Mucosa of descending colon (tissue), 3 donors: Measurements from ENCODE around the gene GRK7. TPM values are rescaled to one million over a fixed set of nuclear protein-coding genes. Genes with fewer than 3 reads are reported as not detected.

Experiments used
- ATAC-seq: fragments of 200-7000 bp; cut with Tn5 transposase; one replicate; pipeline ENCODE4 v1.9.1; 2020; ENCODE audit warnings: mild to moderate bottlenecking, moderate library complexity
- DNase-seq, 3 donors: peaks; one replicate each; pipeline ENCODE4 v3.0.0-alpha.2; 2020
- H3K36me3 ChIP-seq: fragments of 200-600 bp; one replicate; pipeline ENCODE4 v1.8.0; 2021; ENCODE audit warnings: low read depth, mild to moderate bottlenecking
- H3K4me1 ChIP-seq: fragments of 200-600 bp; one replicate; pipeline ENCODE4 v1.8.0; 2021; ENCODE audit warnings: low read depth, mild to moderate bottlenecking
- H3K4me3 ChIP-seq: fragments of 200-600 bp; one replicate; pipeline ENCODE4 v1.8.0; 2021; ENCODE audit warnings: mild to moderate bottlenecking
- H3K9me3 ChIP-seq: fragments of 200-600 bp; one replicate; pipeline ENCODE4 v1.8.0; 2021; ENCODE audit warnings: mild to moderate bottlenecking
- intact Hi-C, 2 donors: fragments of 100-400 bp; cut with DNase I in 1 of 2; cut with micrococcal nuclease in 1 of 2; formaldehyde crosslinking; loops; one replicate each; pipeline versions ENCODE4 v1.11.0 to v1.11.1; 2022; cut with DNase I, micrococcal nuclease
- total RNA-seq, 3 donors: library from RNA; stranded (reverse); fragmentation: NEBNext Ultra II Directional in 2 of 3; extraction: Animal tissue kit (Norgen Biotek cat#: 25700) in 2 of 3; gene quantifications; one replicate each; pipeline versions ENCODE4 v1.2.1 to v1.2.4, GENCODE V29; 2021 to 2023
- TF ChIP-seq, protein P1 (sequence below): fragments of 200-600 bp; IDR thresholded peaks from one replicate; pipeline ENCODE4 v1.8.0; 2022; ENCODE audit warnings: antibody characterized with exemption, mild to moderate bottlenecking
- donor health status: DM: no; HTN: no; CAD: no; lungs with moderate emphysema.
- donor health status: DM: no; HTN: no; CAD: no.
- donor health status: DM: no; HTN: yes; CAD: no.

The GRK7 gene
- total RNA-seq, 3 donors from 2014 or later, result not detected

DNA sequence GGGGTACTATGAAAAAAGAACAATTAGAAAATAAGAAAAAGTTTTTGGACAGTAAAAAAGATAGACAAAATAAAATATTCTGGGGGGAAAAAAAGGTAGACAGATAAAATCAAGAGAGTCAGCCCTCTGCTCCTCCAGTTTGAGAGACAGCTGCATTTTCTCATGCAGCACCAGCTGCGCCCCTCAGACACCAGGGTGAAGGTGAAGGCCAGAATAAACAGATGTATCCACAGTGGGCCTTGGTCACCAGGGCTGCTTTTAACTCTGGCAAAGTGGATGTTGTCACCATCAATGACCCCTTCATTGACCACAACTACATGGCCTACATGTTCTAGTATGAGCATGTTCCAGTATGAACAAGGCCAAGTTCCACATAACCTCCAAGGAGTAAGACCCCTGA, 39.0 kb upstream of the GRK7 start:
- no peaks in the 10 kb centered on the region for H3K36me3 ChIP-seq
- DNase-seq (no peak), ATAC-seq (no peak)
- no peaks in the 10 kb centered on the region for H3K4me1 ChIP-seq
- no peak overlapping the region for H3K4me3 ChIP-seq
- TF ChIP-seq, protein P1, sequence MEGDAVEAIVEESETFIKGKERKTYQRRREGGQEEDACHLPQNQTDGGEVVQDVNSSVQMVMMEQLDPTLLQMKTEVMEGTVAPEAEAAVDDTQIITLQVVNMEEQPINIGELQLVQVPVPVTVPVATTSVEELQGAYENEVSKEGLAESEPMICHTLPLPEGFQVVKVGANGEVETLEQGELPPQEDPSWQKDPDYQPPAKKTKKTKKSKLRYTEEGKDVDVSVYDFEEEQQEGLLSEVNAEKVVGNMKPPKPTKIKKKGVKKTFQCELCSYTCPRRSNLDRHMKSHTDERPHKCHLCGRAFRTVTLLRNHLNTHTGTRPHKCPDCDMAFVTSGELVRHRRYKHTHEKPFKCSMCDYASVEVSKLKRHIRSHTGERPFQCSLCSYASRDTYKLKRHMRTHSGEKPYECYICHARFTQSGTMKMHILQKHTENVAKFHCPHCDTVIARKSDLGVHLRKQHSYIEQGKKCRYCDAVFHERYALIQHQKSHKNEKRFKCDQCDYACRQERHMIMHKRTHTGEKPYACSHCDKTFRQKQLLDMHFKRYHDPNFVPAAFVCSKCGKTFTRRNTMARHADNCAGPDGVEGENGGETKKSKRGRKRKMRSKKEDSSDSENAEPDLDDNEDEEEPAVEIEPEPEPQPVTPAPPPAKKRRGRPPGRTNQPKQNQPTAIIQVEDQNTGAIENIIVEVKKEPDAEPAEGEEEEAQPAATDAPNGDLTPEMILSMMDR, result no peak
- H3K9me3 ChIP-seq, result no peaks in the 10 kb centered on the region
- intact Hi-C loops, result no loop called here

DNA sequence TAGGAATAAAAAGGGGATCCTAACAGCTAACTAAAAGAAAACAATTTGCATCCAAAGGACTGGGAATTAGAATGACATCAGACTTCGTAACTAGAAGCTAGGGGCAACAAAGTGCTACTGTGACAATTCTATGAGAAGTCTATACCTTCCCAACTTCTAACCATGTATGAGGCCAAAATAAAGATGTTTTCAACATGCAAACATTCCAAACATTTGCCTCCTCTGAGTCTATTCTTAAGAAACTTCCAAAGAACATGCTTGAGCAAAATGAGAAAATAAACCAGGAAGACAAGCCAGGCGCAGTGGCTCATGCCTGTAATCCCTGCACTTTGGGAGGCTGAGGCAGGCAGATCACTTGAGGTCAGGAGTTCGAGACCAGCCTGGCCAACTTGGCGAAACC, 38.2 kb upstream of the GRK7 start:
- ATAC-seq, result no peak
- H3K36me3 ChIP-seq, result no peaks in the 10 kb centered on the region
- intact Hi-C loops, result no loop called here
- H3K4me3 ChIP-seq, result no peak overlapping the region
- TF ChIP-seq, protein P1, result no peak
- DNase-seq, result no peak
- no peaks in the 10 kb centered on the region for H3K4me1 ChIP-seq
- H3K9me3 ChIP-seq, result no peaks in the 10 kb centered on the region

DNA sequence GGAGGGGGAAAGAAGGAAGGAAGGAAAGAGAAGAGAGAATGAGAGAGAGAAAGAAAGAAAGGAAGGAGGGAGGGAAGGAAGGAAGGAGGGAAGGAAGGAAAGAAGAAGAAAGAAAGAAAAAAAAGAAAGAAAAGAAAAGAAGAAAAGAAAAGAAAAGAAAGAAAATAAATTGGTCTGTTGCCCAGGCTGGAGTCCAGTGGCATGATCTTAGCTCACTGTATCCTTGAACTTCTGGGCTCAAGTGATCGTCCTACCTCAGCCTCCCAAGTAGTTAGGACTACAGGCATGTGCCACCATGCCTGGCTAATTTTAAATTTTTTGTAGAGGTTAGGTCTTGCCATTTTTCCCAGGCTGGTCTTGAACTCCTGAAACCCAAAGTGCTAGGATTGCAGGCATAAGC, 36.7 kb upstream of the GRK7 start:
- ATAC-seq (no peak), DNase-seq (no peak)
- Histone ChIP-seq H3K4me1 (no peaks in the 10 kb centered on the region), H3K36me3 (no peaks in the 10 kb centered on the region), H3K9me3 (no peaks in the 10 kb centered on the region), H3K4me3 (no peak overlapping the region)
- intact Hi-C loops, result no loop called here
- TF ChIP-seq, protein P1, result no peak

DNA sequence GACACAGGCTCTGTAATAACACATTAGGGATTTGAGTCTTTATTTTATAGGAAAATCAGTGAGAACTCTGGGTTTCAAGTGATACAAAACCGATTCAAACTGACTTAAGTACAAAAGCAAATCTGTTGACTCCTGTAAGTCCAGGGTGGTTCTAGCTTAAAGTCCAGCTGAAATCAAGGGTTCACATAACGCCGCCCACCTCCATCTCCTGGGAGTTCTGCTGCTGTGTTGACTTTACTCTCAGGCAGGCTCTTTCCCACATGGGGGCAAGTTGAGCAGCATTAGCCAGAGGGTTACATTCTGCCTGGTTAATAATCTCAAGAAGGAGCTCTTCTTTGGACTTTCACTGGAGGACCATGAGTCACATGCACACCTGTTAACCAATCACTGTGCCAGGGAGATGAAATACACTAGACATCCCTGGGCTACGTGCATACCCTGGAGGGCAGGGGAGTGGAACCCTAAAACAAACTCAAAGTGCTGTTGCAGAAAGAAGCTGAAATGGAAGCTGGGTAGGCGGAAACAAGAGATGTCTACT, 34.8 kb upstream of the GRK7 start:
- H3K4me1 ChIP-seq, result no peaks in the 10 kb centered on the region
- ATAC-seq, result no peak
- TF ChIP-seq, protein P1, result no peak
- no peaks in the 10 kb centered on the region for H3K36me3 ChIP-seq
- H3K9me3 ChIP-seq, result no peaks in the 10 kb centered on the region
- no peak for DNase-seq
- intact Hi-C loops, result no loop called here
- H3K4me3 ChIP-seq, result no peak overlapping the region

DNA sequence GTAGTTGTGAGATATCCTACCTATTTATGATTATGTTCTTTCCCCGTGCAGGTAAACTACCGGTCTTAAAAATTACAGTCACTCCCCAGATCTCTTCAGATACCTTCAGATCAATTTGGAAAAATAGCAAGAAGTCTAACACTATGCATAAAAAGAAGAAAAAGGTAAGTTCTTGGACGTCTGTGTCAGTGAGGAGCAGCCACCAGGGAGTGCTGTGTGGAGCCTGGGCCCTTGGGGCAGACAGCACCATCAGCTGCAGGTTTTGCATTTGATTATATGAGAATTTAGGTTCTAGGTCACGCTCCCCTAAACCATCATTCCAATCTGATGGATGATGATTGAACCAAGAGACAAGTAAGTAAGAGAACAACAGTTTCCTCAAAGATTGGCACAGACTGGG, 34.0 kb upstream of the GRK7 start:
- Histone ChIP-seq H3K4me3 (no peak overlapping the region), H3K4me1 (no peaks in the 10 kb centered on the region), H3K9me3 (no peaks in the 10 kb centered on the region), H3K36me3 (no peaks in the 10 kb centered on the region)
- no peak for ATAC-seq
- TF ChIP-seq, protein P1, result no peak
- DNase-seq, result peak in 1 of 3 donors; percentile 16
- intact Hi-C loops, result no loop called here

DNA sequence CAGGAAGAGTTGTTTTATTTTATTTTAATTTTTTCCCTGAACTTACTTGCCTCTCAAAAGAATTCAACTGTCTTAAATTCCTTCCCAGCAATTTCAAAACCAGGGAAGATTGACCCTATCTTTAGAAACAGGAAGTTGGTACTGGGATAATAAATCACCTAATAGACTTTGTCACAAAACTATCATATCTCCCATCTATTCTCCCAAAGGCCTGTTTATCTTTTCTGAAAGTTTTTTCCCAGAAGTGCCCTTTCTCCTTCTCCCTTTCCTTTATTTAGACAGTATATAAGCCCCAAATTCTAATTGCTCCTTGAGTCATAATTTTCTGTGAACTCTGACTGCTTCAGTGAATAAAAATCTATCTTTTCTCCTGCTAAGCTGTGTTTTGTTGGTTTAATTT, 28.0 kb upstream of the GRK7 start:
- Histone ChIP-seq H3K4me1 (peaks cover 9% of the 10 kb centered on the region), H3K36me3 (no peaks in the 10 kb centered on the region), H3K4me3 (no peak overlapping the region), H3K9me3 (no peaks in the 10 kb centered on the region)
- no peak for ATAC-seq
- TF ChIP-seq, protein P1, result no peak
- intact Hi-C loops, result loop anchor here in 1 of 2 donors (5.0 kb wide), 1 partner anchor 142 kb away; the partner anchor contains the start of gene ATP1B3
- no peak for DNase-seq
